PC-9 (cell line): ENCODE data around the gene PATJ. TPM values are rescaled to one million over a fixed set of nuclear protein-coding genes. Genes with fewer than 3 reads are reported as not detected.

Experiments used
- Bru-seq: library from RNA; stranded (reverse); fragments of 400-500 nt; gene quantifications from one replicate; lab custom pipeline; 2021; lab: Mats Ljungman, UMichigan
- BruChase-seq, 2 experiments: library from RNA; stranded (reverse); fragments of 400-500 nt; gene quantifications; one replicate each; lab custom pipeline; 2021; lab: Mats Ljungman, UMichigan
- BruUV-seq: library from RNA; stranded (reverse); fragments of 400-500 nt; replicated peaks from 2 replicates; lab custom pipeline; 2021; lab: Mats Ljungman, UMichigan
- CTCF ChIA-PET: fragments of 300-600 bp; sonication (Branson Sonifier 250); formaldehyde crosslinking; loops from one replicate; lab custom pipeline; 2022; ENCODE audit warnings: antibody characterized with exemption; lab: Charles Lee
- POLR2A ChIA-PET: fragments of 300-600 bp; sonication (Branson Sonifier 250); formaldehyde crosslinking; loops from one replicate; lab custom pipeline; 2022; ENCODE audit warnings: antibody characterized with exemption; ENCODE audit not compliant: unreplicated experiment; lab: Charles Lee
- DNase-seq, 2 experiments: peaks; one replicate each; pipeline versions ENCODE4 v3.0.0 to v3.0.0-alpha.2; 2015 to 2022; ENCODE audit warnings: mixed read lengths in 1 of 2
- H2AFZ ChIP-seq: fragments of 200-600 bp; sonication (generic); 2 replicates; pipeline ENCODE4 v1.8.1; 2017; ENCODE audit warnings: antibody characterized with exemption
- H3F3A ChIP-seq: fragments of 200-600 bp; sonication (generic); 2 replicates; pipeline ENCODE4 v1.8.1; 2017; ENCODE audit warnings: antibody characterized with exemption, mild to moderate bottlenecking, low read depth; ENCODE audit not compliant: insufficient read depth
- H3K27ac ChIP-seq: fragments of 200-600 bp; sonication (generic); 2 replicates; pipeline ENCODE4 v1.6.1; 2016; ENCODE audit warnings: mixed run types
- H3K27me3 ChIP-seq: fragments of 200-600 bp; sonication (generic); 2 replicates; pipeline ENCODE4 v1.6.1; 2016; ENCODE audit warnings: low read depth, mixed run types; ENCODE audit not compliant: insufficient read depth
- H3K36me3 ChIP-seq: fragments of 200-600 bp; sonication (generic); 2 replicates; pipeline ENCODE4 v1.6.1; 2016; ENCODE audit warnings: low read depth, mixed run types
- H3K4me1 ChIP-seq: fragments of 200-600 bp; sonication (generic); replicated peaks from 2 replicates; pipeline ENCODE4 v1.6.1; 2016; ENCODE audit warnings: mixed run types; ENCODE audit not compliant: insufficient read depth
- H3K4me2 ChIP-seq: fragments of 200-600 bp; sonication (generic); 2 replicates; pipeline ENCODE4 v1.6.1; 2017; ENCODE audit warnings: mixed run types
- H3K4me3 ChIP-seq: fragments of 200-600 bp; sonication (generic); 2 replicates; pipeline ENCODE4 v1.6.1; 2016; ENCODE audit warnings: mixed run types
- H3K79me2 ChIP-seq: fragments of 200-600 bp; sonication (generic); 2 replicates; pipeline ENCODE4 v1.6.1; 2017; ENCODE audit warnings: low read depth, mixed run types
- H3K9me2 ChIP-seq: fragments of 200-600 bp; sonication (generic); 2 replicates; pipeline ENCODE4 v1.8.1; 2017; ENCODE audit warnings: mild to moderate bottlenecking; ENCODE audit not compliant: insufficient read depth
- H3K9me3 ChIP-seq: fragments of 200-600 bp; sonication (generic); 2 replicates; pipeline ENCODE4 v1.8.1; 2016; ENCODE audit warnings: low read depth; ENCODE audit not compliant: insufficient read depth
- H4K20me1 ChIP-seq: fragments of 200-600 bp; sonication (generic); 2 replicates; pipeline ENCODE4 v1.8.1; 2017; ENCODE audit not compliant: insufficient read depth
- EZH2 ChIP-seq: fragments of 200-600 bp; sonication (generic); IDR thresholded peaks from 2 replicates; pipeline ENCODE4 v1.8.0; 2017; ENCODE audit warnings: antibody characterized with exemption, low read depth
- intact Hi-C: fragments of 100-400 bp; cut with micrococcal nuclease; formaldehyde crosslinking; loops from one replicate; pipeline ENCODE4 v1.10.0; 2022; ENCODE audit not compliant: unreplicated experiment
- long read RNA-seq: library from polyadenylated mRNA; stranded (forward); transcript quantifications from one replicate; pipeline ENCODE4 v2.0.0, GENCODE V29; 2022
- total RNA-seq: library from RNA; stranded (reverse); gene quantifications from 2 replicates; pipeline ENCODE4 v1.2.3, GENCODE V29; 2021
- TF ChIP-seq, protein P1 (sequence below): fragments of 200-600 bp; sonication (generic); conservative IDR thresholded peaks from 2 replicates; pipeline ENCODE4 v1.6.1; 2017; ENCODE audit warnings: mixed run types, antibody characterized with exemption, mild to moderate bottlenecking, moderate library complexity

PATJ gene, protein sequence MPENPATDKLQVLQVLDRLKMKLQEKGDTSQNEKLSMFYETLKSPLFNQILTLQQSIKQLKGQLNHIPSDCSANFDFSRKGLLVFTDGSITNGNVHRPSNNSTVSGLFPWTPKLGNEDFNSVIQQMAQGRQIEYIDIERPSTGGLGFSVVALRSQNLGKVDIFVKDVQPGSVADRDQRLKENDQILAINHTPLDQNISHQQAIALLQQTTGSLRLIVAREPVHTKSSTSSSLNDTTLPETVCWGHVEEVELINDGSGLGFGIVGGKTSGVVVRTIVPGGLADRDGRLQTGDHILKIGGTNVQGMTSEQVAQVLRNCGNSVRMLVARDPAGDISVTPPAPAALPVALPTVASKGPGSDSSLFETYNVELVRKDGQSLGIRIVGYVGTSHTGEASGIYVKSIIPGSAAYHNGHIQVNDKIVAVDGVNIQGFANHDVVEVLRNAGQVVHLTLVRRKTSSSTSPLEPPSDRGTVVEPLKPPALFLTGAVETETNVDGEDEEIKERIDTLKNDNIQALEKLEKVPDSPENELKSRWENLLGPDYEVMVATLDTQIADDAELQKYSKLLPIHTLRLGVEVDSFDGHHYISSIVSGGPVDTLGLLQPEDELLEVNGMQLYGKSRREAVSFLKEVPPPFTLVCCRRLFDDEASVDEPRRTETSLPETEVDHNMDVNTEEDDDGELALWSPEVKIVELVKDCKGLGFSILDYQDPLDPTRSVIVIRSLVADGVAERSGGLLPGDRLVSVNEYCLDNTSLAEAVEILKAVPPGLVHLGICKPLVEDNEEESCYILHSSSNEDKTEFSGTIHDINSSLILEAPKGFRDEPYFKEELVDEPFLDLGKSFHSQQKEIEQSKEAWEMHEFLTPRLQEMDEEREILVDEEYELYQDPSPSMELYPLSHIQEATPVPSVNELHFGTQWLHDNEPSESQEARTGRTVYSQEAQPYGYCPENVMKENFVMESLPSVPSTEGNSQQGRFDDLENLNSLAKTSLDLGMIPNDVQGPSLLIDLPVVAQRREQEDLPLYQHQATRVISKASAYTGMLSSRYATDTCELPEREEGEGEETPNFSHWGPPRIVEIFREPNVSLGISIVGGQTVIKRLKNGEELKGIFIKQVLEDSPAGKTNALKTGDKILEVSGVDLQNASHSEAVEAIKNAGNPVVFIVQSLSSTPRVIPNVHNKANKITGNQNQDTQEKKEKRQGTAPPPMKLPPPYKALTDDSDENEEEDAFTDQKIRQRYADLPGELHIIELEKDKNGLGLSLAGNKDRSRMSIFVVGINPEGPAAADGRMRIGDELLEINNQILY (N-terminal part only)
- 86.8 and 91.0 TPM in 2 replicates for total RNA-seq
- percentile 89 among the genes with signal in this experiment for Bru-seq, nascent RNA
- percentile 85 among the genes with signal in this experiment for BruChase-seq, experiment 1, labeled RNA remaining after a 2-hour chase
- percentile 78 among the genes with signal in this experiment for BruChase-seq, experiment 2, labeled RNA remaining after a 6-hour chase
- long read RNA-seq, full-length matches to known transcripts, result 4 of 35 reads
- long read RNA-seq, partial matches to known transcripts, result 15 of 35 reads
- long read RNA-seq, other reads (novel, unspliced or antisense), result 16 of 35 reads

DNA sequence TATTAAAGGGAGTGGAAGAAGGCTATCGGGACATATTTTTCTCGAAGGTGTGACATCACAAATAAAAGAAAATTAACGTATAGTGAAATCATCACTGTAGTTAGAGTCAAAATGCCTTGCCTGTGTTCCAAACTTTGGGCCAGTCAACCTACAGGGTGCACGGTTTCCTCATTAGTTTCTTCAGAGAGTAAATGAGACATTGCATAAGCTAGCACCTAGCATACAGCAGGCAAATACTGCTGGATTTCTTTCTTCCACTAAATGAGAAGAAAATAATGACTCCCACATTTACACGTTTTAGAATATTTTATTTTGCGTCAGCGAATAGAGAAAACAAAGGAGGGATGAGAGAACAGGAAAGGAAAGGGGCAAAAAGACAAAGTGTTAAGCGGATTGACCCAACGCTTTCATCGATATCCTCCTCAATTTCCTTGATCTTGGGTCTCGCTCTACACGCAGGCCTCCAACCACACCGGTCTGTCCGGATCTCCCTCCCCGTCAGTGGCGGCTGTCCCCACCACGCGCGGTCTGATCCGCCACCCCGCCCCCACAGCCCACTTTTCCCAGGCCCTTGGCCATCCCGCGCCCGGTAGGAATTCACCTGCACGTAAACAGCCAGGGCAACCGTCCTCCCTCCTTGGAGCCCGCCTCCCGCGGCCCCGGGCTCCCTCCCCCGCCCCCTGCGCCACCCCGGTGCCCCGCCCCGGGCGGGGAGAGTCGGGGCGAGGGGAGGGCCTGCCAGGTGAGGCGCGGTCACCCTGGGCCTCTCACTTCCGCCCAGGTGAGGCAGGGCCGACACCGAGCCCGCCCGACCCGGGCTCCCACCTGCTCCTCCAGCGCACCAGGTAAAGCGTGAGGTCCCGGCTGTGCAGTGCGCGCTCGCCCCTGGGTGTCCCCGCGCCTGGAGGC is at the start of gene PATJ:
Gene PATJ (plus strand): TSS at position 770 of the 909 bp plus-strand sequence. CDS start 20,413 bp downstream, outside the sequence.
- TSS peak; percentile 94 for BruUV-seq
- TF ChIP-seq EZH2, result no peak
- TF ChIP-seq, protein P1, sequence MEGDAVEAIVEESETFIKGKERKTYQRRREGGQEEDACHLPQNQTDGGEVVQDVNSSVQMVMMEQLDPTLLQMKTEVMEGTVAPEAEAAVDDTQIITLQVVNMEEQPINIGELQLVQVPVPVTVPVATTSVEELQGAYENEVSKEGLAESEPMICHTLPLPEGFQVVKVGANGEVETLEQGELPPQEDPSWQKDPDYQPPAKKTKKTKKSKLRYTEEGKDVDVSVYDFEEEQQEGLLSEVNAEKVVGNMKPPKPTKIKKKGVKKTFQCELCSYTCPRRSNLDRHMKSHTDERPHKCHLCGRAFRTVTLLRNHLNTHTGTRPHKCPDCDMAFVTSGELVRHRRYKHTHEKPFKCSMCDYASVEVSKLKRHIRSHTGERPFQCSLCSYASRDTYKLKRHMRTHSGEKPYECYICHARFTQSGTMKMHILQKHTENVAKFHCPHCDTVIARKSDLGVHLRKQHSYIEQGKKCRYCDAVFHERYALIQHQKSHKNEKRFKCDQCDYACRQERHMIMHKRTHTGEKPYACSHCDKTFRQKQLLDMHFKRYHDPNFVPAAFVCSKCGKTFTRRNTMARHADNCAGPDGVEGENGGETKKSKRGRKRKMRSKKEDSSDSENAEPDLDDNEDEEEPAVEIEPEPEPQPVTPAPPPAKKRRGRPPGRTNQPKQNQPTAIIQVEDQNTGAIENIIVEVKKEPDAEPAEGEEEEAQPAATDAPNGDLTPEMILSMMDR, result no peak
- Histone ChIP-seq H3K4me1 (peaks cover 47% of the 10 kb centered on the region), H3K4me2 (peak within 1 kb of the TSS; percentile 91), H3K27ac (peak within 1 kb of the TSS; percentile 82), H3K9me3 (no peaks in the 10 kb centered on the region), H3F3A (peaks cover 31% of the 10 kb centered on the region), H3K27me3 (no peaks in the 10 kb centered on the region), H3K36me3 (0 out of 2 replicates have a peak, but pooled peaks cover 5% of the 10 kb centered on the region), H3K79me2 (peaks cover 42% of the 10 kb centered on the region), H2AFZ (peak within 1 kb of the TSS; percentile 79), H4K20me1 (no peaks in the 10 kb centered on the region), H3K4me3 (peak within 1 kb of the TSS; percentile 99), H3K9me2 (no peaks in the 10 kb centered on the region)
- DNase-seq, result peak; percentile 80 to 95
- POLR2A ChIA-PET, result interaction anchor here (0.5 kb wide), 1 partner anchor 15 kb away, joined by 5 read pairs; no protein-coding TSS in a partner anchor
- CTCF ChIA-PET, result interaction anchor here (0.6 kb wide), 1 partner anchor 731 kb away, joined by 4 read pairs; no protein-coding TSS in a partner anchor
- intact Hi-C loops, result loop anchor here (1.0 to 5.0 kb wide), 2 partner anchors 17 to 665 kb away; partner anchors contain the start of gene TM2D1

DNA sequence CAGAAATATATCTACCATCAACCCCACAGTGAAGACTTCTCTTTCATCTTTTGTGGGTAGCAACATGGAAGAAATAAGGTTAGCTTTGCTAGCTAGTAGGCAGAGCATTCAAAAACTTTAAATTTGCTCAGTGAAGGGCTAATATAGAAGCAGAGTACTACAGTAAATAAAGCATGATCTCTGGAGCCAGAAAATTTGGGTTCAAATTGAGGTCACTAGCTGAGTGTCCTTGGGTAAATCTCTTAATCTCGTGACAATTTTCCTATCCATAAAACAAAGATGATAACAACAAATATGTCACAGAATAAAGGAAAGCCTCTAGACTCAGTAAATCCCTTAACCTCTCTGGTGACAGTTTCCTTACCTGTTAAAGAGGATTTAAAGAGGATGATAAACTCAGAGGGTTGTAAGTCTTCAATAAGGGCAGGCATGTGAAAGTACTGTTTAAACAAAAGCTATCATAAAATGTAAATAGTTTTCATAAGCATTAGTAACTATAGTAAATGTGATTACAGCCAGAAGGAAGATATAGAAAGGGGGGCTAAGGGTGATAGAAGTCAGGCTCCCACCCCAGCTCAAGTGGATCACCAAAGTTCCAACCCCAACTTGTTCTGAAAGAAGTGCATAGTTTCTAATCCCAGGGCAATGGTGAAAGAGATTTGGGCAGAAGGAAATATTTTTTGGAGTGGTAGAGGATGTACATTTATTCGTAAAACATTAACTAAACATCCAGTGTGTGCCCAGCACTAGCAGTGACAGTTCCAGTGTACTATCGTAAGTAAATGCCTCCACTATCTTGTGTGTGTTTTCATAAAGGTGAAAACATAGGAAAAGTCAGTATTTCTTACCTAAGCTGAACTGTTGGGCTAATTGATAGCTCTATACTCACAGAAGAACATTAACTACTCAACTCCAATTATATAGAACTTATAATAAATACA is 42.1 kb upstream of the PATJ start:
- H3F3A ChIP-seq, result 0 out of 2 replicates have a peak, but pooled peaks cover 4% of the 10 kb centered on the region
- ChIA-PET POLR2A (no interaction called here), CTCF (no interaction called here)
- intact Hi-C loops, result no loop called here
- H3K27me3 ChIP-seq, result no peaks in the 10 kb centered on the region
- no peaks in the 10 kb centered on the region for H3K9me3 ChIP-seq
- TF ChIP-seq EZH2, result no peak
- TF ChIP-seq, protein P1, result no peak
- no peaks in the 10 kb centered on the region for H3K4me1 ChIP-seq
- H3K79me2 ChIP-seq, result no peaks in the 10 kb centered on the region
- no peak overlapping the region for H2AFZ ChIP-seq
- H3K4me3 ChIP-seq, result no peak overlapping the region
- H4K20me1 ChIP-seq, result no peaks in the 10 kb centered on the region; the same call in 1 of the 2 replicates
- H3K36me3 ChIP-seq, result peaks cover 23% of the 10 kb centered on the region
- no TSS peak for BruUV-seq
- no peak overlapping the region for H3K4me2 ChIP-seq
- H3K9me2 ChIP-seq, result no peaks in the 10 kb centered on the region
- no peak for DNase-seq
- no peak overlapping the region for H3K27ac ChIP-seq
